ENCODE measurements around the gene WSB1.

The WSB1 gene

DNA sequence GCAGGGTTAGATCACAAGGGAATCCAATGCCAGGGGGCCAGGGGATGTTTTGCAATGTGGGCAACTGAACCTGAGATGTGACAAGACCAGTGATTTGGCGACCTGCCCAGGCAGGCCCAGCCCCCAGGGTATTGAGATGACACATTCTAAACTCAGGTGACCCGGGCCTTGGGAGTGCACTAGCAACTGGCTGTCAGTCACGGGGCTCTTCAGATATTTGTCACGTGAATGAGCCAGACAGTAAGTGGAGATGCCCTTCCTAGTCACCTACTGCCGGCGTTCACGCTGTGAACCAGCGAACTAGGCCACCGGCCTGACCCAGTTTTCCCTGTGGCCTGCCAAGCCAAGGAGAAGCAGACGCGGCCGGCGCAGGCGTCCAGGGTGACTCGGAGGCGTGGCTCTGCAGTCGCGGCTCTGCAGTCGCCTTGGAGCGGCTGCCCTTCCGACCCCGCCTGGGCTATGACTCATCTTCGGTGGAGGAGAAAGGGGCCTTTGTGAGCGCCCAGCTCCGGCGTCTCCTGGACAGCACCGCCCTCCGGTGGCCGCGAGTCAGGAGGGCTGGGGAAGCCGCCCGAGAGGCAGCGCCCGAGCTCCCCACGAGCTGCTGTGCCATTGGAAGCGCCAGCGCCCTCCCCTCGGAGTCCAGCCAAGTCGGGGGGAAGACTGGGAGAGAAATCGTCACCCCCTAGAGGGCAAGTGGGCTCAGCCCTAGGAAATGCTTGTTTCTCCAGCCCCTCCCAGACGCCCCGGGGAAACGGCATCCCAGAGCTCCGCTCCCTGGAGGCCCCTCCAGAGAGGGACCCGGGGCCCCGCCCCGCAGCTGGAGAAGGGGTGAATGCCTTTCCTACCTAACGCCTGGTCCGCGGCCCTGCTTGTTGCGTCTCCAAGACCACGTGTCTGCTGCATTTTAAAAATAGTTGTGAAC, 38.8 kb downstream of the WSB1 start:
- peak overlapping the region; percentile 77 for H3K4me3 ChIP-seq (ENCODE audit: low read length, poor library complexity, severe bottlenecking)
- no peaks in the 10 kb centered on the region for H3K9me3 ChIP-seq (ENCODE audit: insufficient read depth, low read depth, low read length)
- no peaks in the 10 kb centered on the region for H3K79me2 ChIP-seq (ENCODE audit: insufficient read depth, low read length)
- H4K20me1 ChIP-seq (ENCODE audit: insufficient read depth, low read length, poor library complexity, severe bottlenecking) = no peaks in the 10 kb centered on the region
- TF ChIP-seq, protein P1, sequence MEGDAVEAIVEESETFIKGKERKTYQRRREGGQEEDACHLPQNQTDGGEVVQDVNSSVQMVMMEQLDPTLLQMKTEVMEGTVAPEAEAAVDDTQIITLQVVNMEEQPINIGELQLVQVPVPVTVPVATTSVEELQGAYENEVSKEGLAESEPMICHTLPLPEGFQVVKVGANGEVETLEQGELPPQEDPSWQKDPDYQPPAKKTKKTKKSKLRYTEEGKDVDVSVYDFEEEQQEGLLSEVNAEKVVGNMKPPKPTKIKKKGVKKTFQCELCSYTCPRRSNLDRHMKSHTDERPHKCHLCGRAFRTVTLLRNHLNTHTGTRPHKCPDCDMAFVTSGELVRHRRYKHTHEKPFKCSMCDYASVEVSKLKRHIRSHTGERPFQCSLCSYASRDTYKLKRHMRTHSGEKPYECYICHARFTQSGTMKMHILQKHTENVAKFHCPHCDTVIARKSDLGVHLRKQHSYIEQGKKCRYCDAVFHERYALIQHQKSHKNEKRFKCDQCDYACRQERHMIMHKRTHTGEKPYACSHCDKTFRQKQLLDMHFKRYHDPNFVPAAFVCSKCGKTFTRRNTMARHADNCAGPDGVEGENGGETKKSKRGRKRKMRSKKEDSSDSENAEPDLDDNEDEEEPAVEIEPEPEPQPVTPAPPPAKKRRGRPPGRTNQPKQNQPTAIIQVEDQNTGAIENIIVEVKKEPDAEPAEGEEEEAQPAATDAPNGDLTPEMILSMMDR (conservative IDR thresholded peaks at IDR 0.05; ENCODE audit: low read length) = peak; percentile 71
- TF ChIP-seq EZH2phosphoT487 (IDR thresholded peaks at IDR 0.05; ENCODE audit: borderline replicate concordance) = no peak
- peak overlapping the region; percentile 80 for H3K4me2 ChIP-seq (ENCODE audit: low read depth, low read length, poor library complexity, severe bottlenecking)
- H3F3A ChIP-seq (ENCODE audit: low read depth) = no peaks in the 10 kb centered on the region
- H3K36me3 ChIP-seq (ENCODE audit: insufficient read depth, low read length) = no peaks in the 10 kb centered on the region
- peak overlapping the region; percentile 62 for H3K9ac ChIP-seq (ENCODE audit: low read depth, low read length, poor library complexity, severe bottlenecking)
- H2AFZ ChIP-seq (ENCODE audit: low read length) = peak overlapping the region; percentile 96
- peaks cover 15% of the 10 kb centered on the region for H3K4me1 ChIP-seq (ENCODE audit: insufficient read depth, low read length, poor library complexity, severe bottlenecking)
- H3K9me2 ChIP-seq (replicated peaks; ENCODE audit: low read depth, low read length) = no peaks in the 10 kb centered on the region
- no peaks in the 10 kb centered on the region for H3K27me3 ChIP-seq (ENCODE audit: insufficient read depth, low read length, poor library complexity, severe bottlenecking)

DNA sequence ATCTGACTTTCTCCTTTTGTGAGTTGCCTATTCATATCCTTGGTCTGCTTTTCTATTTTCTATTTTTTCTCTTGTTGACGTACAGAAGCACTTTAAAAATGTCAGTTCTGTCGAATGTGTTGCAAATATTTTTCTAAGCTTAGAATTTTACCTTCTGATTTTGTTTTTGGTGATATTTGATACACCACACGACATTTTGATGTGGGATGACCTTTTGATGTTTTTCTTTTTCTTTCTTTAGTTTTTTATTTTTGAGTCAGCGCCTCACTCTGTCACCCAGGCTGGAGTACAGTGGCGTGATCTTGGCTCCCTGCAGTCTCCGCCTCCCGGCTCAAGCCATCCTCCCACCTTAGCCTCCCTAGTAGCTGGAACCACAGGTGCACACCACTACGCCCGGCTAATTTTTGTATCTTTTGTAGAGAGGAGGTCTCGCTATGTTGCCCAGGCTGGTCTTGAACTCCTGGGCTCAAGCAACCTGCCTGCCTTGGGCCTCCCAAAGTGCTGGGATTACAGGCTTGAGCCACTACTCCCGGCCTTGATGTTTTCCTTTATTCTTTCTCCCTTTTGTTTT, 39.6 kb downstream of the WSB1 start:
- TF ChIP-seq, protein P1 (conservative IDR thresholded peaks at IDR 0.05; ENCODE audit: low read length) = no peak
- TF ChIP-seq EZH2phosphoT487 (IDR thresholded peaks at IDR 0.05; ENCODE audit: borderline replicate concordance) = no peak
- H3K9ac ChIP-seq (ENCODE audit: low read depth, low read length, poor library complexity, severe bottlenecking) = peak overlapping the region; percentile 62
- H3K4me3 ChIP-seq (ENCODE audit: low read length, poor library complexity, severe bottlenecking) = peak overlapping the region; percentile 77

DNA sequence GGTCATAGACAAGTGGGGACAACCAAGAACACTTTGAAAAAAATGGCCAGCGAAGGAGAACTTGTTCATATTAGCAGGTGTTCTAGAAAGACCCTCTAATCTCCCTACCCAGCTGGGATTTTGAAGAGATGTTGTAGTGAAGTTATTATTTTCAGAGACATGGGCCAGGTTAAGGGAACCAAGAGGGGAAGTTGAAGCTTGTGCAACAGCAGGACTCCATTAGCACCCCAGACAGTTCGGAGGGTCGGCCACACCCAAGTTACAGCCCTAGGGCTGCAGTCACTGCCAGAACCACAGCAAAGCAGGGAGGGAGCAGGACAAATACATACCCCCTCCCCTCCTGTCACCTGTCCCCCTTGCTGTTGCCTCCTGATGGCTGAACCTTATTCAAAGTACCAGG, 42.3 kb downstream of the WSB1 start:
- H3K36me3 ChIP-seq (ENCODE audit: insufficient read depth, low read length) = no peaks in the 10 kb centered on the region
- H3K9me2 ChIP-seq (replicated peaks; ENCODE audit: low read depth, low read length) = no peaks in the 10 kb centered on the region
- H2AFZ ChIP-seq (ENCODE audit: low read length) = no peak overlapping the region
- H3K4me2 ChIP-seq (ENCODE audit: low read depth, low read length, poor library complexity, severe bottlenecking) = no peak overlapping the region
- no peaks in the 10 kb centered on the region for H3K27me3 ChIP-seq (ENCODE audit: insufficient read depth, low read length, poor library complexity, severe bottlenecking)
- TF ChIP-seq, protein P1 (conservative IDR thresholded peaks at IDR 0.05; ENCODE audit: low read length) = no peak
- no peak for TF ChIP-seq EZH2phosphoT487 (IDR thresholded peaks at IDR 0.05; ENCODE audit: borderline replicate concordance)
- H3F3A ChIP-seq (ENCODE audit: low read depth) = no peaks in the 10 kb centered on the region
- no peaks in the 10 kb centered on the region for H4K20me1 ChIP-seq (ENCODE audit: insufficient read depth, low read length, poor library complexity, severe bottlenecking)
- peaks cover 33% of the 10 kb centered on the region for H3K4me1 ChIP-seq (ENCODE audit: insufficient read depth, low read length, poor library complexity, severe bottlenecking)
- H3K79me2 ChIP-seq (ENCODE audit: insufficient read depth, low read length) = no peaks in the 10 kb centered on the region
- no peaks in the 10 kb centered on the region for H3K9me3 ChIP-seq (ENCODE audit: insufficient read depth, low read depth, low read length)
- no peak overlapping the region for H3K9ac ChIP-seq (ENCODE audit: low read depth, low read length, poor library complexity, severe bottlenecking)
- no peak overlapping the region for H3K4me3 ChIP-seq (ENCODE audit: low read length, poor library complexity, severe bottlenecking)

More for the DNA sequence above, 39.6 kb downstream of the WSB1 start:
- H3K9me2 ChIP-seq (replicated peaks; ENCODE audit: low read depth, low read length) = no peaks in the 10 kb centered on the region
- H3K27me3 ChIP-seq (ENCODE audit: insufficient read depth, low read length, poor library complexity, severe bottlenecking) = no peaks in the 10 kb centered on the region
- H4K20me1 ChIP-seq (ENCODE audit: insufficient read depth, low read length, poor library complexity, severe bottlenecking) = no peaks in the 10 kb centered on the region
- peak overlapping the region; percentile 96 for H2AFZ ChIP-seq (ENCODE audit: low read length)
- H3K4me1 ChIP-seq (ENCODE audit: insufficient read depth, low read length, poor library complexity, severe bottlenecking) = peaks cover 15% of the 10 kb centered on the region
- no peaks in the 10 kb centered on the region for H3F3A ChIP-seq (ENCODE audit: low read depth)
- no peaks in the 10 kb centered on the region for H3K9me3 ChIP-seq (ENCODE audit: insufficient read depth, low read depth, low read length)
- H3K36me3 ChIP-seq (ENCODE audit: insufficient read depth, low read length) = no peaks in the 10 kb centered on the region
- no peaks in the 10 kb centered on the region for H3K79me2 ChIP-seq (ENCODE audit: insufficient read depth, low read length)
- peak overlapping the region; percentile 80 for H3K4me2 ChIP-seq (ENCODE audit: low read depth, low read length, poor library complexity, severe bottlenecking)
